HT-29 (cell line): Measurements from ENCODE around the gene ZNF280B. TPM values are rescaled to one million over a fixed set of nuclear protein-coding genes. Genes with fewer than 3 reads are reported as not detected.

Experiments
- total RNA-seq: library from RNA; depleted of rRNA; stranded (reverse); fragments of >200 nt; shearing (Covaris generic); gene quantifications from 2 replicates; pipeline ENCODE4 v1.2.3, GENCODE V29; 2014; rRNA removed

The ZNF280B gene
- total RNA-seq, 1 experiment from 2014 or later, result not detected

Other genes starting within 250 kb of the ZNF280B start
- not detected in 2 replicates for gene ZNF280A, start 11.5 kb upstream of the ZNF280B start, total RNA-seq
- gene PRAME, start 50.5 kb upstream of the ZNF280B start, total RNA-seq, result not detected in 2 replicates
- not detected in 2 replicates for gene GGTLC2, start 135.9 kb upstream of the ZNF280B start, total RNA-seq